ENCODE data around the gene RALGDS.
"Not testable (repeated sequence)": the region's sequence is repeated elsewhere in the genome, so short reads cannot be mapped to it uniquely, and the experiment has no call there.

RALGDS gene

DNA sequence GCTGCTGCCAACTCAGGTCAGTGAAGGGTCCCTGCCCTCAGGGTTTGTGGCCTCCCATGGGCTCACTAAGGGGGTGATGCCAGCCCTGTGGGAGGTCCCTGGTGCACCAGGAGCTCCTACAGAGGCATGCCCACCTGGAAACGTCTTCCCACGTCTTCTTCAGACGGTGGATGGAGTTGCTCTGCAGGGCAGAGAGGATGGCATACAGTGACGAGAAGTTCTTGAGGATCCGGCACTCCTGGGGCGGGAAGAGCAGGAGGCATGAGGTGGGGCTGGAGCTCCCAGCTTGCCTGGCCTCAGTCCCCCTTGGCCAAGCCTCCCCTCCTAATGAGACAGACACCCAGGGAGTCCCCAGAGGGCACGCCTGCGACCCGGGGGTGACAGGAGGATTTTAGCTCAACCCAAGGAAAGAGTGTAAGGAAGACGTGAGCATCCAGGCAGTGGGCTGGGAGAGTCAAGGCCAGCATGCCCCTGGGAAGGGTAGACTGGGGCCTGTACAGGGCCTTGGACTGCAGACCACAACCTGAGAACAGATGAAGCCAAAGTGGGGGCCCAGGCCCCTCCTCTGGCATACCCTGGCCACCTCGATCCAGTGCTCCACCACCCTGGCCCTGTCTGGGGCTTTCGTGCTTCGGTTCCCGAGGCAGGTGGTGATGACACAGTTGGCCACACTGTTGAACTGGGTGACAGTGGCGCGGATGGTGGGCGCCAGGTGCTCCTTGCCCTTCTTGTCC, 14.4 kb downstream of the RALGDS start:
- DNase-seq (ENCODE audit: low read depth in 3 of 3), result no peak

DNA sequence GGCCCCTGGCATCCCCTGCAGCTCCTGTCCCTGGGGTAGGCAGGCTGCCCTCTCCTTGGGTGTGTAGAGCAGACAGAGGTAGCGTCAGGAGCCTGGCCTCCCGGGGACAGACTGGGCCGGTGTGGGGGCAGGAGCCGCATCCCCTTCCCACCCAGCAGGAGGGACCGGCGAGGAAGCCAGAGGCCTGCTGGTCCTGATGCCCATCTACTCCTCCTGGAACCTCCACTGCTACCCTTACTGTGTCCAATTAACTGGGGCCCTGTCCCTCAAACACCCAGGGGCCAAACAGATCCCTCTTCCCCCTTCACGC, 15.6 kb downstream of the RALGDS start:
- DNase-seq (ENCODE audit: low read depth in 3 of 3), result no peak

DNA sequence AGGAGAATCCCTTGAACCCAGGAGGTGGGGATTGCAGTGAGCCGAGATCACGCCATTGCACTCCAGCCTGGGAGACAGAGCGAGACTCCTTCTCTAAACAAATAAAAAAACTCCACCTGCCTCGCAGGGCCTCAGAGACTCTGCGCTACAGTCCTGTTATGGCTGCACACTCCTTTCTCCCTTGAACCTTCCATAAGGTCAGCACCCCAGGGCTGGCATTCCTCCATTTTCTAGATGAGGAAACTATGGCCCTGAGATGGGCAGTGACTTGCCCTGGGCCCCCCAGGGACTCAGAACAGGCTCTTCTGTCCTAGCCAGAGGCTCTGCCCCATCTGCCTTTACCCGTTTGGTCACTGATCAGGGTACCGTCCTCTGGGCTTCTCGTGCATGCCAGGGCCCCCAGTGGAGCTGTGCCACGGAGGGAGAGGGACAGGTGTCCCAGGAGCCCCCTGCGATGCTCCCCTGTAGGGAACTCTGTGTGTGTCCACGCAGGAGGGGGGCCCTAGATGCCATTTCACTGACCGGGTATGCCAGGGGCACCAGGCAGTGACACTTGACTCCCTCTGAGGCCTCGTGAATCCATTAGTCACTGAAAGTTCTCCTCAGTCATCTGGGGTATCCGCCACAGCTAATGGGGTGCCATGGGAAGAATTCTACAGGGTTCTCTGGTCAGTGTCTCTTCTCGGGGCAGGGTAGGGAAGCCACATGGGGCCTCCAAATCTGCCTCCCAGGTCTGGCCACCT, 16.2 kb downstream of the RALGDS start:
- DNase-seq (ENCODE audit: low read depth in 3 of 3), result no peak

DNA sequence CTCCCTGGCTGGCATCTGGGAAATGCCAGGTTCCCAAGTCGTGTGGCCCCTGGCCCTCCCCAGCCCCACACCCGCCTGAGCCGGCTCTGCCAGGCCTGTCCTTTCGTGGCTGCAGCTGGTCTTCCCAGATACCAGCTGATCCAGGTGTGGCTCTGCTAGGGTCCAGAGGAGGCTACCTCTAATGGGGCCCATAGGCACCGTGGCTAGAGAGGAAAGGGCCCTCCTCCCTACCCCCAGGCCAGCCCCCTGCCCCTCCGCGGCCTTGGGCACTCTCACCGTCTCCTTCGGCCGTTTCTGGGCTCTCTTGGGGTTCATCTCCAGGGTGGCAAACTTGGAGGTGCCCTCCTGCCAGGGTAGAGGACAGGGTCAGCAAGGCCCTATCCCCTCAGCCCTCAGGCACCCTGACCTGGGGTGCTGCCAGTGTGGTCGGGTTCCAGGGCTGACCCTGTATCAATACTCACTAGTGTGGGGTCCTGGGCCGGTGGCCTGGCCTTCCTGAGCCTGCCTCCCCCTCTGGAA, 17.0 kb downstream of the RALGDS start:
- no peak for DNase-seq (ENCODE audit: low read depth in 3 of 3)

DNA sequence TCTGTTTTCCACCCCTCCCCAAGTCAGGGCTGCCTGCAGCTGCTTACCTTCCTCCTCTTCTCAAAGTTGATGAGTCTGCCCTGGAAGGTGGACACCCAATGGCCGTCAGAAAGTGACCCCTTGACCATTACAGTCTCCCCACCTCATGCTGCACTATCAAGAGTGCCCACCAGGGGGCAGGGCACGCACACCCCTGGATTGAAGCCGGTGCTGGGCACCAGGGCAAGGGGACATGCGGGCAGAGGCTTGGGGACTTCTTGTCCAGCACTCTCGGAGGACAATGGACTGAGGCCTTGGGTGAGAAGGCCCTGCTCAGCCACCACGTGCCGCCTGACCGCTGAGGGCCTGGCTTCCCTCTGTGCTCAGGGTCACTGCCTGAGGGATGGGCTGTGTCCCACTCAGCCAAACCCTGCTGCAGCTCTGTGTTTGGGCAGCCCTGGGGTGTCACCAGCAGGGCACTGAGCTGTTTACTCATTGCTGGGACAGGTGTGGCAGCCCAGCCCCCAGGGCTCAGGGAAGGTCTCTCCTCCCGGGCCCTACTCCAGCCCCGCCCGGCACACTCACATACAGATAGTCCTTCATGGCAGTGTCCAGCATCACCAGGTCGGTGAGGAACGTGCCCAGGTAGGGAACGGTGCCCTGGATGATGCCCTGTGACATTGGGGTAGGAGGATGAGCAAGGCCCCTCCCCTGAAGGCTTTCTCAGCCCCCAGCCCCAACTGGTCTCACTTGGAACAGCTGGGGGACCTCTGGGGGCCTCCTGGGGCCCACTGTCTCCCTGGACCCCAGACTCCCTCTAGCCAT, 17.7 kb downstream of the RALGDS start:
- DNase-seq (ENCODE audit: low read depth in 3 of 3), result peak in 1 of 3 experiments; percentile 31

DNA sequence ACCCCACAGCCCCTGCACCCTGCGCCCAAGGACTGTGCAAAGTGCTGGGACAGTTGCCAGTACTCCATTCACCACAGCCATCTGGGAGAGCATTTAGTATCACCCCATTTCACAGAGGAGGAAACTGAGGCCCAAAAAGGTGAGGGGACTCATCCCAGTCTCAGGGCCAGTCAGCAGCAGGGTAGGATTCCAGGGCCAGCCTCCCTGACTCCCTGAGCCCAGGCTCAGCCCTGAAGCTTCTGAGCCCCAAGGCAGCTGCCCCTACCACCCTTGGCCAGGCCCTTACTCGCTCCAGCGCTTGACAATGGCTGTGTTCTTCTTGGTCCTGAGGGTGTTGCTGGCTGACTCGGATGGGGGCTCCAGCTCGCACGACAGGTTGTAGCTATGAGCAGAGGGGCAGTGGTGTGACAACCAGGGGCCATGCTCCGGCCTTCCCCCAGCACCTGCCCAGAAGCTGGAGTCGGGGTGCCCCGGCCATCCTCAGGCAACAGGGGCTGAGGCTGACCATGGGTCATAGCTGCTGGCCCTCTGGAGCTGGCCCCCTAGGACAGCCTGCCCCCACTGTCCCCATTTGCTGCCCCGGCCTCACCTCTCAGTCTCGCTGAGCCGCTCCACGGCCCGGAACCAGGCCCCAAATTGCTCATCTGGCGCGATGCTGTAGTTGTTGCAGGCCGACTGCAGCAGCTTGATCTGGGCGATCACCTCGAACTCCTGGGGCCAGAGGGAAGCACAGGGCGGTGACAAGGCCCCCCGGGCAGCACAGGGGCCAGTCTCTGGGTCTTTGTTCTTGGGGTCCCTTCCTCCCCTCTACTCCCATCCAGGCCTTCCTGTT, 18.6 kb downstream of the RALGDS start:
- no peak for DNase-seq (ENCODE audit: low read depth in 3 of 3)

DNA sequence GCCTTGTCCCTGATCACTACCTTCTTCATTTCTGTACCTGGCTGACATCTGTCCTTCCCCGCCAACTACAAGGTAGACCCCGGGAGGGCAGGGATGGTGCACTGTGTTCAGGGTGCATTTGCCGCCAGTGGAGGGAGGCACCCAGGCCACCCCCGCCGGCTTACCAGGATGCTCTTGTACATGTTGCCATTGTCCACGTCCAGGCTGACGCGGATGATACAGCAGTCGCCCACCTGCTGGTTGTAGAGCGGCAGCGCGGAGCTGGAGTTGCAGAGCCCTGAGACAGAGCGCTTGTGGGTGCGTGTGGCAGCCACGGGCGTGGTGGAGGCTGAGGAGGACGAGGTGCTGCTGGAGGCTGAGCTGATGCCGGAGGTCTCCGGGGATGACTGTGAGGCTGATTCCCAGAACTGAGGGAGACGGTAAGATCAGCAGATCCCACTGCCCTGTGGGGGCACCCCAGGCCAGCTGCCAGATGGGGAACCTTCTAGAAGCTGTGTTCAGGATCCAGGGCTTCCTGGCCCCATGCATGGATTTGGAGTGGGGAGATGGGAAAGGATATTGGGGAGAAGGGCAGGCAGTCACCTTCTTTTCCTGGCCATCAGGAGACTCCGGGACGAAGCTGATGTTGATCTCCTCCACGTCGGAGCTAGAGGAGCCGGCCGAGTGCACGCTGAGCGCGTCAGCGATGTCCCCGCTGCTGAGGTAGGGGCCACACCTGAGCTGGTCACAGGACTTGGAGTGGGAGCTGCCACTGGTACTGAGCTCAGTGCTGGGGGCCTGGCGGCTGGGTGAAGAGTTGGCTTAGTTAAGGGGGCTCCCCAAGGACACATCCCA, 19.5 kb downstream of the RALGDS start:
- no peak for DNase-seq (ENCODE audit: low read depth in 3 of 3)

DNA sequence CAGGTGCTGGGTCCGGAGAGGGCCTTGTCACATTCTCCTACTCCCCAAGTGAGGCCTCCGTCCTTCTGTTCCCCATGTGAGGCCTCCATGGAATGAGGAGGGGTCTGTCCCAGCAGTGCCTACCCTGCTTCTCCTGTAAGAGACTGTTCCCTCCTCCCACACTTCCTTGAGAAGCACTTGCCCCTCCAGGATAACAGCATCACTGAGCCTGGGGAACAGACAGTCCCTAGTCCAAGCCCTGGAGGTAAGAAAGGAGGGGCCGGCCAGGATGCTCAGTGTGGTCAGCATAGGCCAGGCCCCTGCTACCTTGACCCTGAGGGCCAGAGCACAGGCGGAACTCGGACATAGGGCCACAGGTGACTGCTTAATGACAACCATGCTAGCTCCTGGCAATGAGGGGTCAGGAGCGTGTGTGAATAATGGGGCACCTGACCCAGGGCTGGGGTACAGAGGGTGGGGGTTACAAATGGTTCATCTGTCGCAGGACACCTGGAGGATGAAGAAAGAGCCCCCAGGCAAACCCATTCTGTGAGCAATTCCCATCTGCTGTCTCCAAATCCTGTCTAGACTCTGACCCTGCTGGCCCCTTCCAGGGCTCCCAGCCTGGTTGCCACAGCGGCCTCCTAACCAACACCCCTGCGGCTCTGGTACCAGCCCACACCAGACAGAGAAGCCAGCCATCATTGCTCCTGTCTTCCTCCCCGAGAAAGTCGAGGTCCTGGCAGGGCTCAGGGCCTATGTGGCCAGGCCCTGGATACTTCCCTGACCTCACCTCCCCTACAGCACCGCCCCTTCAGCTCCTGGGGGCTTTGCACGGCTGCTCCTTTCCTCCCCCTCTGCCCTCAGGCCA, 20.3 kb downstream of the RALGDS start:
- no peak for DNase-seq (ENCODE audit: low read depth in 3 of 3)

DNA sequence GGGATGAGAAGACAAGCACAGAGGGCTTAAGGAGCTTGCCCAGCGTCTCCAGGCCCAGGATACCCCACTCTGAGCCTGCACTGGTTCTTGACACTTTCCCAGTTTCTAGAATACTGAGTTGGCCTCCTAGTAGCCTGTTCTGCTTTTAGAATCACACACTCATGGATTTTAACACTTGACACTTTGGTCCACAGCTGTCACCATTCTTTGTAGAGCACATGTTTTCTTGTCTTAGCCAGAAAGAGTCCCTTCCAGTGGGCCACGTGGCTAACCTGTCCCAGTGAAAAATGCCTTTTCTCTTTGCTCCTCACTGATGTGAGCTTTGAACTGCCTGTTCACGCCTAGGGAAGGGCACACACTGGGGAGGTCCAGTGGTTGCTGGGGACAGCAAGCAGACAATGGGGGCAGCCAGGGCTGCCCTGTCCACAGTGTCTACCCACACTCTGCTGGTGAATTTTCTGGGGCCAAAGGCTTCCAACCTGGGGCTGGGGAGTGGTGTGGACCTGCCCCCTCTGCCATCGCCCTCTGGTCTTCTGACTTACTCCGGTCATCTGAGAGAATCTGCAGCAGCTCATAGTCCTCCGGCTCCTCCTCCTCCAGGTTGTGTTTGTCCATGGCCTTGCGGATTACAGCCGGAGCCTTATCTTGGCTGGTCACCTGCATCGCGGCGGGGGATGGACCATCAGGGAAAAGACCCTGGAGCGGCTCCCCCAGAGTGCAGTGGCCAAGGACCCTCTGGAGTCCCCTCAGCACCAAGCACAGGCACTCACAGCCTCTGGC, 21.1 kb downstream of the RALGDS start:
- no peak for DNase-seq (ENCODE audit: low read depth in 3 of 3)

DNA sequence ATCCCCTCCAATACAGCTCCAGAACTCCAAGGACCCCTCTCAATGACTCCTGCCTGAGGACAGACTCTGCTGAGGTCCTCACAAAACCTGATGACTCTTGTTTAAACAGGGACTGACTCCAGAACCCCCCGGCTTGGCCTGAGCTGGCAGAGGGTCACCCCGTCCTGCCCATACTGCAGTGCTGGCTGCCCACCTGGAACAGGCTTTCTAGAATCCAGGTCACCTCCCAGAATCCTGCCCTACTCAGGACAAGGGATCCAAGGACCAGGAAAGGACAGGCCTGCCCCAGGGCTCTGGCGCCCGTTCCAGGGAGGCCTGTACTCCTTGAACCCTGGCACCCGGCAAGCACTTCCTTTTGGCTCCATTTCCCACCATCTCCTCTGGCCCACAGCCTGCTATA, 22.2 kb downstream of the RALGDS start:
- DNase-seq (ENCODE audit: low read depth in 3 of 3), result no peak

DNA sequence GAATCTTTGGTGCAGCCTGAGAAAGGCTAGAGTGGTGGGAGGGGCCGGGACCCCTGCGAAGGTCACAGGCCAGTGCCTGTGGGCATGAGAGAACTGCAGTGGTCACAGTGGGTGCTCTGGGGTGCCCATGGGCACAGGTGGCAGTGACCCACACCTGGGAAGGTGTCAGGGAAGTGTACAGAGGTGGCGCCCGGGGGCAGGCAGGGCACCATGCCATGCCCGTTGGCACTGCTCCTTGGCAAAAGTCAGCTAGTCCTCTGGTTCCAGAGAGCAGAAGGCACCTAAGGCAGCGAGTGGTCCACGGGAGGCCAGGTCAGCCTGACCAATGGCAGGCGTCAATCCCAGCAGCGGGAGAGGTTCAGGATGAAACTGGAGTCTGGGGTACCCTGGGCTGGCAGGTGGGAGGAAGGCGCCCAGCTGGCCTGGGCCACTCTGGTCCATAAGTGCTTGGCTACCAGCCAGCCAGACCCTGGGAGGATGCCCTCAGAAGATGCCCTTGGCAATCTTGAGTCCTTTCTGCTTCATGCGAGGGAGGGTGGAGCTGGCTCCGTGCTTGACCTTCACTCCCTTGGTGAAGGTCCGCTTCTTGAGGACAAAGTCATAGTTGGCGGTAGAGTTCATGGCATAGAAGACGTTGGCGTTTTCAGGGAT, 22.8 kb downstream of the RALGDS start:
- DNase-seq (ENCODE audit: low read depth in 3 of 3), result no peak

DNA sequence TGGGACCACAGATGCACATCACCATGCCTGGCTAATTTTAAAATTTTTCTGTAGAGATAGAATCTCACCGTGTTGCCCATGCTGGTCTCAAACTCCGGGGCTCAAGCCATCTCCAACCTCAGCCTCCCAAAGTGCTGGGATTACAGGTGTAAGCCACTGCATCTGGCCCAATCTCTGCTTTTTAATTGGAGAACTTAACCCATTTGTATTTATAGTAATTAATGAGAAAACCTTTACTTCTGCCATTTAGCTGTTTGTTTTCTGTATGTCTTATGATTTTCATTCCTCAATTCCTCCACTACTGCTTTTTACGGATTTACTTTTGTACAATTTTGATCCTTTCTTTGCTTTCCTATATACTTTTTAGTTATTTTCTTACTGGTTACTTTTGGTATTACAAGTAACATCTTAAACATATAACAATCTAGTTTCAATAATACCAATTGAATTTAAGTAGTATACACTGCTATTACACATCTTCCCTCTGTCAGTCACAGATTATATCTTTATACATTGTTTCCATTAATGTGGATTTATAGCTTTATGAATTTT, 26.1 kb downstream of the RALGDS start:
- DNase-seq (ENCODE audit: low read depth in 3 of 3), result no peak

DNA sequence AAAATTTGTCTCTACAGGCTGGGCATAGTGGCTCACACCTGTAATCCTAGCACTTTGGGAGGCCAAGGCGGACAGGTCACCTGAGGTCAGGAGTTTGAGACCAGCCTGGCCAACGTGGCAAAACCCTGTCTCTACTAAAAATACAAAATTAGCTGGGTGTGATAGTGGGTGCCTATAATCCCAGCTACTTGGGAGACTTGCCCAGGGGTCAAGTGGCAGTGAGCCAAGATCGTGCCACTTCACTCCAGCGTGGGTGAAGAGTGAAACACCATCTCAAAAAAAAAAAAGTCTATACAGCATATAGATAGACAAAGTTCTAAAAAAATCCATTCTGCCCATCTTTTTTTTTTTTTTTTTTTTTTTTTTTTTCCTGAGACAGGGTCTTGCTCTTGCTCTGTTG, 26.7 kb downstream of the RALGDS start:
- not testable (repeated sequence) for DNase-seq (ENCODE audit: low read depth in 3 of 3)

DNA sequence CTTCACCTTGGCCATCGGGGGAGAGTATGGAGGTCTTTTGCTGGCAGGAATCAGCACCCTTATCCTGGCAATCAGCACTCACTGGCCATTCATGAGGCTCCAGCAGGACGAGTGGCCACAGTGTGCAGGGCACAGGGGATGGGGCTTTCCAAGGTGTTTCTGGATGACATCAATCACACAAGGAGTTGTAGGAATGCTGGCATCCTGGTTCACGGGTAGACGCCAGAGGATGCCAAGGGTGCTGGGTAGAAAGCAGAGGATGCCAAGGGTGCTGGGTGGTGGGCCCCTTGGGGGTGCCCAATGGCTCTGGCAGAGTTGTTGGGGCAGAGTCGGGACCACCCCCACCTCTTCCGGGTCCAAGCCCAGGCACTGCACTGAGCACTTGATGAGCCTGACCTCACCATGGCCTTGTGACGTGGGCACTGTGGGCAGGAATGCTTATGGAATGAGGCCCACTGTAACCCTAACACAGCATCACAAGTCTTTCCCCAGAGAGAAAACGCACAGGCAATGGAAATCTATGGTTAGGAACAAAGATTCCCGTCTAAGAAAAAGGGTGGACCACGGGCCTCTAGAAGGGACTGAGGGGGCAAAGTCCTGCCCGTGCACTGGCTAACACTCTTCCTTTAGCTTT, 30.2 kb downstream of the RALGDS start:
- no peak for DNase-seq (ENCODE audit: low read depth in 3 of 3)

DNA sequence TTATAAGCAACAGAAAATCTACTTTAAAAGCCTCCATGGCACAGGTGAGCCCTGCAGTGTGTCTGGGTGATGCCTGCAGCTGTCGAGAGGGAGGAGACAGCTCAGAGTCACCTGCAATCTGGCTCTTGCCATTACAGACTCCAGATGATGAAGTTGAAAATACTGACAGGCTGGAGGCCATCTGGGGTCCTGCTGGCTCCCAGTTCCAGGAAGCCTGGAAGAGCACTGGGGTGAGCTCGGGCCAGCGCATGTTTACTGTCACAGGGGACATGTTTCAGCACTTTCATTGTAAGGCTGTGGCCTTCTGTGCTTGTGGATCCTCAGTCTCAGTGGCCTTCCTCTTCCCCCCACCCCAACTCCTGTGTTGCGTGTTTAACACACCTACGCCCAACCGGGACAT, 30.9 kb downstream of the RALGDS start:
- no peak for DNase-seq (ENCODE audit: low read depth in 3 of 3)

DNA sequence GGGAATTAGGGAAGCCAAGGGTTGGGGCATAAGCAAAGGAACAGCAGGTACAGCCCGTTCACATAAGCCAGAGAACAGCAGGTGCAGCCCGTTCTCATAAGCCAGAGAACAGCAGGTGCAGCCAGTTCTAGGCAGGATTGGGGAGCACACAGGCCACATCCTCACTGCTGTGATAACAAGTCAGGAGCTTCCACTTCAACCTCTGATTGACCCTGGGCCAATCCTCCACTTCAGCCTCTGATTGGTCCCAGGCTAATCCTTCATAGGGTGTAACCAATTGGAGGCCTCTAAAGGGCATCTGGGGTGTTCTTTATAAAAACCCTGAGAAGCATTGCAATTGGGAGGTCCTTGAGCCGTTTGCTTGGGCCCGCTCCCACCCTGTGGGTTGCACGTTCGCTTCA, 31.8 kb downstream of the RALGDS start:
- no peak for DNase-seq (ENCODE audit: low read depth in 3 of 3)

DNA sequence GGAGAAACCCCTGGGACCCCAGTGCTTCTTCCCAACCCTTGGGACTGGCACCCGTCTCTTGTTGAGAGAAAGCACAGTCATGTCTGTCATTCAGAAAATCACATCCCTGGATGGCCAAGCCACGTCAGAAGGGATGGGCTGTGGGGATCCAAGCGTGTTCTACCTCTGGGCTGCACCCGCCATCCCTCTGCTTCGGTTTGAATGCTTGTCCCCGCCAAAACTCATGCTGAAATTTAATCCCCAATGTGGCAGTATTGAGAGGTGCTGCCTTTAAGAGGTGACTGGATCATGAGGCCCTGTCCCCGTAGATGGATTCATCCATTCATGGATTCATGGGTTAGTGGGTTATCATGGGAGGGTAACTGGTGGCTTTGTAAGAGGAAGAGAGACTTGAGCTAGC, 32.3 kb downstream of the RALGDS start:
- no peak for DNase-seq (ENCODE audit: low read depth in 3 of 3)

Data from stimulated activated CD4-positive, alpha-beta T cell treated with anti-CD3 and anti-CD28 coated beads, TNF-alpha, amount 100 ng/mL, for 4 hours (primary cell).